Measurements from ENCODE around the gene TSPAN32. TPM values are rescaled to one million over a fixed set of nuclear protein-coding genes. Genes with fewer than 3 reads are reported as not detected.

The TSPAN32 gene
- total RNA-seq, 2 donors from 2014 or later, result not detected

DNA sequence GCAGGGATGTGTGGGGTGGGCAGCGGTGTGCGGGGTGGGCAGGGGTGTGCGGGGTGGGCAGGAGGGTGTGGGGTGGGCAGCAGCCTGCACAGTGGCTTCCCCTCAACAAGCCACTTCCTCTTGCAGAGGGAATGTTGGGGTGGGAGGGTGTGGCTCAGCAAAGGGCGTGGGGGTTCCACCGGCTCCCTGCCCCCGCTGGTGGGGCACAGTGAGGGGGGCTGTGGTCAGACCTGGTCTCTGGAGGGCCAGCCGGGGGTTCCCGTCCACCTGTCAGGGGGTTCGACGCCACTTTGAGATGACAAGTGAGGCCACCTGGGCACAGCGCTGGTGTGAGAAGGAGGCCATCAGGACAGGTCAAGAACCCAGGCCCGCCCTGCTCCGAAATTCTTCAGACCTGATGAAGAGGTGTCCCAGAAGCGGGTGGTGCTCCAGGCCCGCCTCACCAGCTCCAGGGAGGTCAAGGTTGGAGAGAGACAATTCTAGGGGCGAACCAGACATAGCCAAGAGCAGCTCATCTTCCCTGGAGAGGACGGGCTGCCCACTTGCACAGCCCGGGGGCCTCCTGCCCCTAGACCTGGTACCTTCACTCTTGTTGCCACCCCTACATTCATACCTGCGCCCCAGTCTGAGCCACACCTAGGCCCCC is 1.4 kb upstream of the TSPAN32 start:
- Histone ChIP-seq H3K36me3 (ENCODE audit: control insufficient read depth, insufficient read depth, low read length) (no peaks in the 10 kb centered on the region), H3K9ac (ENCODE audit: extremely low read depth, low read length, poor library complexity, severe bottlenecking) (no peak overlapping the region), H3K27me3 (ENCODE audit: control insufficient read depth, insufficient read depth, low read length, poor library complexity, severe bottlenecking) (no peaks in the 10 kb centered on the region), H3K4me3 (ENCODE audit: low read length) (no peak overlapping the region), H3K4me1 (ENCODE audit: control insufficient read depth, insufficient read depth, low read length) (no peaks in the 10 kb centered on the region), H3K27ac (ENCODE audit: low read depth, low read length) (no peak overlapping the region), H3K9me3 (ENCODE audit: control insufficient read depth, low read length) (no peaks in the 10 kb centered on the region)
- H3K27ac Mint-ChIP-seq, result no peak overlapping the region
- DNase-seq, result no peak
- TF ChIP-seq, protein P1, sequence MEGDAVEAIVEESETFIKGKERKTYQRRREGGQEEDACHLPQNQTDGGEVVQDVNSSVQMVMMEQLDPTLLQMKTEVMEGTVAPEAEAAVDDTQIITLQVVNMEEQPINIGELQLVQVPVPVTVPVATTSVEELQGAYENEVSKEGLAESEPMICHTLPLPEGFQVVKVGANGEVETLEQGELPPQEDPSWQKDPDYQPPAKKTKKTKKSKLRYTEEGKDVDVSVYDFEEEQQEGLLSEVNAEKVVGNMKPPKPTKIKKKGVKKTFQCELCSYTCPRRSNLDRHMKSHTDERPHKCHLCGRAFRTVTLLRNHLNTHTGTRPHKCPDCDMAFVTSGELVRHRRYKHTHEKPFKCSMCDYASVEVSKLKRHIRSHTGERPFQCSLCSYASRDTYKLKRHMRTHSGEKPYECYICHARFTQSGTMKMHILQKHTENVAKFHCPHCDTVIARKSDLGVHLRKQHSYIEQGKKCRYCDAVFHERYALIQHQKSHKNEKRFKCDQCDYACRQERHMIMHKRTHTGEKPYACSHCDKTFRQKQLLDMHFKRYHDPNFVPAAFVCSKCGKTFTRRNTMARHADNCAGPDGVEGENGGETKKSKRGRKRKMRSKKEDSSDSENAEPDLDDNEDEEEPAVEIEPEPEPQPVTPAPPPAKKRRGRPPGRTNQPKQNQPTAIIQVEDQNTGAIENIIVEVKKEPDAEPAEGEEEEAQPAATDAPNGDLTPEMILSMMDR (conservative IDR thresholded peaks at IDR 0.05), result no peak
- H3K4me3 Mint-ChIP-seq, result no peak overlapping the region
- WGBS, 2 experiments (ENCODE audit: insufficient coverage in 1 of 2, insufficient read length in 1 of 2), result 94 to 98% methylated on average over 12 to 16 of the region's 19 CpGs
- H3K4me1 Mint-ChIP-seq, result no peaks in the 10 kb centered on the region
- H3K27me3 Mint-ChIP-seq (ENCODE audit: insufficient read depth), result peaks cover 3% of the 10 kb centered on the region
- no peaks in the 10 kb centered on the region for H3K9me3 Mint-ChIP-seq
- H3K36me3 Mint-ChIP-seq (ENCODE audit: low read depth), result no peaks in the 10 kb centered on the region

DNA sequence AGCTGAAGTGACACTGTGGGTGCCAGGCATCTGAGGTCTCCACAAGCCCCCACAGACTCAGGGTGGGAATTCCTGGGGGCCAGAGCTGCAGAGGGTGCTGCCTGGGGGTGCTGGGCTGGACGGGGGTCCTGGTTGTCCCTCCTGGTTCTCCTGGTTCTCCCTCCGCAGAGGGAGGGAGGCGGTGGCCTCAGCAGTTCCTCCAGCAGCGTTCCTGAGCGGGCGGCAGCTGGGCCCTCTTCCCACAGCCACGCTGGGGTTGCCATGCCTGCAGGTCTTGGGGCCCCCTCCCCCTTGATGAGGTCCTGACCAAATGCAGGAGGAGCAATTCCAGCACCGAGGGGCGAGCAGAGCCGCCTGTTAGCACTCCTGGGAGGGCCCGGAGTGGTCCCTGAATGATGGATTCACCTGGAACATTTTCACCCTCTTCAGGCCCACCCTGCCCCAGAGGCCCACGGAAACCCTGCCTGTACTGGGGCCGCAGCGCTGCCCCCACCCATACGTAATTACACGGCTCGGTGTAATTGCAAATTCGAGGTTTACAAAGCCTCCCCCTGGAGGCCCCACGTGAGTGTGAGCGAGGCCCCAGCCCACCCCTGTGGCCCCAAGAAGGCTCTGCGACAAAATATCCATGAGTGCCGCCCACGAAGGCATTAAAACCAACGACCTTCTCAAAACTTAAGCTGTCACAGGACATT is 730 bp upstream of the TSPAN32 start:
- TF ChIP-seq, protein P1 (conservative IDR thresholded peaks at IDR 0.05), result no peak
- no peak overlapping the region for H3K4me3 ChIP-seq (ENCODE audit: low read length)
- no peaks in the 10 kb centered on the region for H3K4me1 Mint-ChIP-seq
- H3K9me3 ChIP-seq (ENCODE audit: control insufficient read depth, low read length), result no peaks in the 10 kb centered on the region
- no peaks in the 10 kb centered on the region for H3K36me3 Mint-ChIP-seq (ENCODE audit: low read depth)
- H3K27me3 ChIP-seq (ENCODE audit: control insufficient read depth, insufficient read depth, low read length, poor library complexity, severe bottlenecking), result no peaks in the 10 kb centered on the region
- no peak overlapping the region for H3K9ac ChIP-seq (ENCODE audit: extremely low read depth, low read length, poor library complexity, severe bottlenecking)
- H3K9me3 Mint-ChIP-seq, result no peaks in the 10 kb centered on the region
- no peak overlapping the region for H3K27ac ChIP-seq (ENCODE audit: low read depth, low read length)
- H3K4me3 Mint-ChIP-seq, result no peak overlapping the region
- 80 to 83% methylated on average over 9 to 24 of the region's 24 CpGs for WGBS, 2 experiments (ENCODE audit: insufficient coverage in 1 of 2, insufficient read length in 1 of 2)
- H3K27me3 Mint-ChIP-seq (ENCODE audit: insufficient read depth), result peaks cover 3% of the 10 kb centered on the region
- no peaks in the 10 kb centered on the region for H3K36me3 ChIP-seq (ENCODE audit: control insufficient read depth, insufficient read depth, low read length)
- no peak for DNase-seq
- H3K4me1 ChIP-seq (ENCODE audit: control insufficient read depth, insufficient read depth, low read length), result no peaks in the 10 kb centered on the region
- H3K27ac Mint-ChIP-seq, result no peak overlapping the region

DNA sequence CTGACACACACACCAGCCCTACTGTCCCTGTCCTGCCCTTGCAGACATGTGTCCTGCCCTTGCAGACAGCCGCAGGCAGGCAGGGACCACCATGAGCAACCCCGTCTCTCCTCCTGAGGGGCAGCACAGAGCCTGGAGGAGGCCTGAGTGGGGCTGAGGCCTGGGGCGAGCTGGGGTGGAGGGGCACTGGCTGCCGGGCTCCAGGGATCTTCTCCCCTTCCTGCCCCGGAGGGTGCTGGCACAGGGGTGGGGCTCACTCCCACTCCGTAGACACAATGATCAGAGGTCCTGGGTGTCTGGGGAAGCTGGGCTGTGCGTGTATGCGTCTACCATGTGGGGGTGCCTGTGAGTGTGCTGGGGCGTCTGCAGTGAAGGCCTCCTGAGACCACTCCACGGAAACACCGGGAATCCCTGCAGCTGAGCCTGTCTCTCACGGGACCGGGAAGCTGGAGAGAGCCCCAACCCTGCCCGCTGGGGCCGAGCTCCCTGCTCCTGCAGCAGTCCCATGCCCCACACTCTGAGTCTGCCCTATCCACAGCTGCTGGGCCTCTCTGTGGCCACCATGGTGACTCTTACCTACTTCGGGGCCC is 588 bp downstream of the TSPAN32 start:
- H3K4me1 Mint-ChIP-seq, result no peaks in the 10 kb centered on the region
- 90 to 91% methylated on average over 8 to 16 of the region's 16 CpGs for WGBS, 2 experiments (ENCODE audit: insufficient coverage in 1 of 2, insufficient read length in 1 of 2)
- H3K27me3 Mint-ChIP-seq (ENCODE audit: insufficient read depth), result peaks cover 2% of the 10 kb centered on the region
- H3K9ac ChIP-seq (ENCODE audit: extremely low read depth, low read length, poor library complexity, severe bottlenecking), result no peak overlapping the region
- TF ChIP-seq, protein P1 (conservative IDR thresholded peaks at IDR 0.05), result no peak
- no peaks in the 10 kb centered on the region for H3K36me3 Mint-ChIP-seq (ENCODE audit: low read depth)
- H3K9me3 Mint-ChIP-seq, result no peaks in the 10 kb centered on the region
- no peak overlapping the region for H3K4me3 ChIP-seq (ENCODE audit: low read length)
- H3K27ac ChIP-seq (ENCODE audit: low read depth, low read length), result no peak overlapping the region
- H3K36me3 ChIP-seq (ENCODE audit: control insufficient read depth, insufficient read depth, low read length), result no peaks in the 10 kb centered on the region
- no peak overlapping the region for H3K27ac Mint-ChIP-seq
- peak; percentile 53 for DNase-seq
- no peaks in the 10 kb centered on the region for H3K27me3 ChIP-seq (ENCODE audit: control insufficient read depth, insufficient read depth, low read length, poor library complexity, severe bottlenecking)
- H3K4me3 Mint-ChIP-seq, result no peak overlapping the region
- no peaks in the 10 kb centered on the region for H3K4me1 ChIP-seq (ENCODE audit: control insufficient read depth, insufficient read depth, low read length)
- H3K9me3 ChIP-seq (ENCODE audit: control insufficient read depth, low read length), result no peaks in the 10 kb centered on the region
